Gastroesophageal sphincter (tissue), 3 donors: Measurements from ENCODE around the gene DHX30.

Experiments used
- POLR2A ChIP-seq, 2 donors: fragments of 450-650 bp; IDR thresholded peaks; one replicate each; pipeline ENCODE4 v1.6.1; 2017; ENCODE audit warnings: antibody characterized with exemption in 2 of 2, mild to moderate bottlenecking in 2 of 2, moderate library complexity in 1 of 2
- TF ChIP-seq, protein P1 (sequence below), 4 experiments: fragments of 200-600 bp in 2 of 4; fragments of 450-650 bp in 2 of 4; sonication (generic) in 1 of 4; IDR thresholded peaks; one replicate each; pipeline ENCODE4 v1.5.1; 2017 to 2019; ENCODE audit warnings: antibody characterized with exemption in 4 of 4, mild to moderate bottlenecking in 2 of 4, moderate library complexity in 2 of 4

DNA sequence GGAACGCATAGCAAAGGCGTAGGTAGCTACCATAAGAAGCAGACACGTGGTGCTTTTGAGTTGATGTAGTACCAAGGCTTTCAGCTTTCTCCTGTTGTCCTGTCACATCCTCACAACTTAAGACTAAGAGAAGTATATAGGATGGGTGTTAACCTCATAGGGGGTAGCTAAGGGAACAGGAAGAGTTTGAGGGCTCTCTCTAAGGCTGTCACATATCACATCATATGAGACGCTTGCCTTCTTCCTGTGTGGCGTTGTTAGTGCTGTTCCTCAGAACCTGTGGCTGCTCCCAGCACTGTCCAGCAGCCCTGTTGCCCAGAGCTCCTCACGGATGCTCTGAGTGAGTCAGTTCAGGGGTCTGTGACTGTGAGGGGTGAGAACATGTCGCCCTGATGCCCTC lies 14.7 kb downstream of the DHX30 start:
- TF ChIP-seq, protein P1, sequence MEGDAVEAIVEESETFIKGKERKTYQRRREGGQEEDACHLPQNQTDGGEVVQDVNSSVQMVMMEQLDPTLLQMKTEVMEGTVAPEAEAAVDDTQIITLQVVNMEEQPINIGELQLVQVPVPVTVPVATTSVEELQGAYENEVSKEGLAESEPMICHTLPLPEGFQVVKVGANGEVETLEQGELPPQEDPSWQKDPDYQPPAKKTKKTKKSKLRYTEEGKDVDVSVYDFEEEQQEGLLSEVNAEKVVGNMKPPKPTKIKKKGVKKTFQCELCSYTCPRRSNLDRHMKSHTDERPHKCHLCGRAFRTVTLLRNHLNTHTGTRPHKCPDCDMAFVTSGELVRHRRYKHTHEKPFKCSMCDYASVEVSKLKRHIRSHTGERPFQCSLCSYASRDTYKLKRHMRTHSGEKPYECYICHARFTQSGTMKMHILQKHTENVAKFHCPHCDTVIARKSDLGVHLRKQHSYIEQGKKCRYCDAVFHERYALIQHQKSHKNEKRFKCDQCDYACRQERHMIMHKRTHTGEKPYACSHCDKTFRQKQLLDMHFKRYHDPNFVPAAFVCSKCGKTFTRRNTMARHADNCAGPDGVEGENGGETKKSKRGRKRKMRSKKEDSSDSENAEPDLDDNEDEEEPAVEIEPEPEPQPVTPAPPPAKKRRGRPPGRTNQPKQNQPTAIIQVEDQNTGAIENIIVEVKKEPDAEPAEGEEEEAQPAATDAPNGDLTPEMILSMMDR (IDR thresholded peaks at IDR 0.05): no peak
- TF ChIP-seq POLR2A (IDR thresholded peaks at IDR 0.05): no peak
